ENCODE measurements around the gene CRYL1. TPM values are rescaled to one million over a fixed set of nuclear protein-coding genes. Genes with fewer than 3 reads are reported as not detected.

Gene CRYL1
- total and polyA plus RNA-seq, 2 donors: 18.8 to 31.4 TPM

GRCh38 chr13:20426766-20427448, 98.8 kb downstream of the CRYL1 start:
- Histone ChIP-seq H3K36me3 (ENCODE audit: insufficient read depth) (no peaks in the 10 kb centered on the region), H3K4me3 (ENCODE audit: low read depth, low read length) (no peak overlapping the region), H3K27ac (ENCODE audit: low read depth) (no peak overlapping the region), H3K4me1 (ENCODE audit: insufficient read depth) (no peaks in the 10 kb centered on the region)
- 79% methylated on average over 11 of the region's 11 CpGs for WGBS
- DNase-seq (ENCODE audit: extremely low spot score): no peak

- no peak overlapping the region for H3K27ac ChIP-seq (ENCODE audit: low read depth)
- no peaks in the 10 kb centered on the region for H3K4me1 ChIP-seq (ENCODE audit: insufficient read depth)
- DNase-seq (ENCODE audit: extremely low spot score): no peak
- no peaks in the 10 kb centered on the region for H3K36me3 ChIP-seq (ENCODE audit: insufficient read depth)
- no peak overlapping the region for H3K4me3 ChIP-seq (ENCODE audit: low read depth, low read length)
- 94% methylated on average over 7 of the region's 7 CpGs for WGBS
Observed at GRCh38 chr13:20425819-20426219, 99.8 kb downstream of the CRYL1 start.

- Histone ChIP-seq H3K36me3 (ENCODE audit: insufficient read depth) (no peaks in the 10 kb centered on the region), H3K4me3 (ENCODE audit: low read depth, low read length) (no peak overlapping the region), H3K4me1 (ENCODE audit: insufficient read depth) (no peaks in the 10 kb centered on the region), H3K27ac (ENCODE audit: low read depth) (no peak overlapping the region)
- WGBS: 57% methylated on average over 12 of the region's 12 CpGs
- no peak for DNase-seq (ENCODE audit: extremely low spot score)
Observed at GRCh38 chr13:20424949-20425348, 100.7 kb downstream of the CRYL1 start.

- DNase-seq (ENCODE audit: extremely low spot score): no peak
- Histone ChIP-seq H3K36me3 (ENCODE audit: insufficient read depth) (no peaks in the 10 kb centered on the region), H3K27ac (ENCODE audit: low read depth) (no peak overlapping the region), H3K4me1 (ENCODE audit: insufficient read depth) (no peaks in the 10 kb centered on the region), H3K4me3 (ENCODE audit: low read depth, low read length) (no peak overlapping the region)
- WGBS: 74% methylated on average over 8 of the region's 8 CpGs
Observed at GRCh38 chr13:20424559-20424852, 101.2 kb downstream of the CRYL1 start.

- no peaks in the 10 kb centered on the region for H3K4me1 ChIP-seq (ENCODE audit: insufficient read depth)
- H3K4me3 ChIP-seq (ENCODE audit: low read depth, low read length): no peak overlapping the region
- H3K27ac ChIP-seq (ENCODE audit: low read depth): no peak overlapping the region
- H3K36me3 ChIP-seq (ENCODE audit: insufficient read depth): no peaks in the 10 kb centered on the region
- WGBS: 80% methylated on average over 4 of the region's 4 CpGs
- DNase-seq (ENCODE audit: extremely low spot score): no peak
Observed at GRCh38 chr13:20422362-20422761, 103.3 kb downstream of the CRYL1 start.

GRCh38 chr13:20420938-20421337, 104.7 kb downstream of the CRYL1 start:
- DNase-seq (ENCODE audit: extremely low spot score): no peak
- H3K4me1 ChIP-seq (ENCODE audit: insufficient read depth): no peaks in the 10 kb centered on the region
- H3K4me3 ChIP-seq (ENCODE audit: low read depth, low read length): no peak overlapping the region
- H3K36me3 ChIP-seq (ENCODE audit: insufficient read depth): no peaks in the 10 kb centered on the region
- no peak overlapping the region for H3K27ac ChIP-seq (ENCODE audit: low read depth)
- WGBS: 72% methylated on average over 6 of the region's 6 CpGs

GRCh38 chr13:20418953-20419352, 106.7 kb downstream of the CRYL1 start:
- WGBS: 96% methylated on average over 7 of the region's 7 CpGs
- no peak for DNase-seq (ENCODE audit: extremely low spot score)
- H3K4me1 ChIP-seq (ENCODE audit: insufficient read depth): no peaks in the 10 kb centered on the region
- H3K36me3 ChIP-seq (ENCODE audit: insufficient read depth): no peaks in the 10 kb centered on the region
- H3K4me3 ChIP-seq (ENCODE audit: low read depth, low read length): no peak overlapping the region
- H3K27ac ChIP-seq (ENCODE audit: low read depth): no peak overlapping the region

GRCh38 chr13:20416223-20416745, 109.4 kb downstream of the CRYL1 start:
- H3K4me1 ChIP-seq (ENCODE audit: insufficient read depth): no peaks in the 10 kb centered on the region
- no peak overlapping the region for H3K27ac ChIP-seq (ENCODE audit: low read depth)
- 82% methylated on average over 14 of the region's 14 CpGs for WGBS
- no peaks in the 10 kb centered on the region for H3K36me3 ChIP-seq (ENCODE audit: insufficient read depth)
- no peak overlapping the region for H3K4me3 ChIP-seq (ENCODE audit: low read depth, low read length)
- no peak for DNase-seq (ENCODE audit: extremely low spot score)

GRCh38 chr13:20415694-20416107, 110.0 kb downstream of the CRYL1 start:
- WGBS: 97% methylated on average over 27 of the region's 27 CpGs
- Histone ChIP-seq H3K36me3 (ENCODE audit: insufficient read depth) (no peaks in the 10 kb centered on the region), H3K4me3 (ENCODE audit: low read depth, low read length) (no peak overlapping the region), H3K4me1 (ENCODE audit: insufficient read depth) (no peaks in the 10 kb centered on the region), H3K27ac (ENCODE audit: low read depth) (no peak overlapping the region)
- no peak for DNase-seq (ENCODE audit: extremely low spot score)

- Histone ChIP-seq H3K4me1 (ENCODE audit: insufficient read depth) (no peaks in the 10 kb centered on the region), H3K4me3 (ENCODE audit: low read depth, low read length) (no peak overlapping the region), H3K36me3 (ENCODE audit: insufficient read depth) (no peaks in the 10 kb centered on the region), H3K27ac (ENCODE audit: low read depth) (no peak overlapping the region)
- WGBS: 77% methylated on average over 31 of the region's 31 CpGs
- no peak for DNase-seq (ENCODE audit: extremely low spot score)
Observed at GRCh38 chr13:20415306-20415679, 110.4 kb downstream of the CRYL1 start.

- peak; percentile 75 for DNase-seq (ENCODE audit: extremely low spot score)
- 40% methylated on average over 45 of the region's 45 CpGs for WGBS
- H3K36me3 ChIP-seq (ENCODE audit: insufficient read depth): no peaks in the 10 kb centered on the region
- H3K27ac ChIP-seq (ENCODE audit: low read depth): no peak overlapping the region
- no peak overlapping the region for H3K4me3 ChIP-seq (ENCODE audit: low read depth, low read length)
- no peaks in the 10 kb centered on the region for H3K4me1 ChIP-seq (ENCODE audit: insufficient read depth)
Observed at GRCh38 chr13:20414546-20415305, 110.9 kb downstream of the CRYL1 start.

- no peak overlapping the region for H3K27ac ChIP-seq (ENCODE audit: low read depth)
- H3K36me3 ChIP-seq (ENCODE audit: insufficient read depth): no peaks in the 10 kb centered on the region
- WGBS: 71% methylated on average over 7 of the region's 7 CpGs
- no peaks in the 10 kb centered on the region for H3K4me1 ChIP-seq (ENCODE audit: insufficient read depth)
- no peak overlapping the region for H3K4me3 ChIP-seq (ENCODE audit: low read depth, low read length)
- no peak for DNase-seq (ENCODE audit: extremely low spot score)
Observed at GRCh38 chr13:20412691-20413355, 112.8 kb downstream of the CRYL1 start.

- H3K4me1 ChIP-seq (ENCODE audit: insufficient read depth): no peaks in the 10 kb centered on the region
- 67% methylated on average over 6 of the region's 6 CpGs for WGBS
- H3K27ac ChIP-seq (ENCODE audit: low read depth): no peak overlapping the region
- H3K4me3 ChIP-seq (ENCODE audit: low read depth, low read length): no peak overlapping the region
- DNase-seq (ENCODE audit: extremely low spot score): no peak
- no peaks in the 10 kb centered on the region for H3K36me3 ChIP-seq (ENCODE audit: insufficient read depth)
Observed at GRCh38 chr13:20411638-20412342, 113.9 kb downstream of the CRYL1 start.
